Neural cell (in vitro differentiated cells): ENCODE results near the gene DNAH3. TPM values are rescaled to one million over a fixed set of nuclear protein-coding genes. Genes with fewer than 3 reads are reported as not detected.

Experiments
- H2AFZ ChIP-seq: fragments of 200-600, 300-800 bp; sonication (generic), shearing (Covaris generic); 2 replicates; pipeline ENCODE4 v1.6.0; 2014; ENCODE audit warnings: low read depth, mild to moderate bottlenecking, antibody characterized with exemption, low read length, moderate library complexity
- H3F3A ChIP-seq: fragments of 200-600 bp; shearing (Covaris generic); 2 replicates; pipeline ENCODE4 v1.6.1; 2016; ENCODE audit warnings: mild to moderate bottlenecking, moderate library complexity, mixed read lengths, antibody characterized with exemption, low read length; ENCODE audit not compliant: insufficient read depth, poor library complexity, severe bottlenecking
- H3K27ac ChIP-seq: fragments of 200-600, 300-800 bp; sonication (generic), shearing (Covaris generic); 2 replicates; pipeline ENCODE4 v1.5.1; 2014; ENCODE audit warnings: mild to moderate bottlenecking, low read length, moderate library complexity
- H3K27me3 ChIP-seq: fragments of 300-800, 200-600 bp; sonication (generic), shearing (Covaris generic); 2 replicates; pipeline ENCODE4 v1.6.0; 2014; ENCODE audit warnings: mild to moderate bottlenecking, low read depth, low read length, moderate library complexity; ENCODE audit not compliant: insufficient read depth
- H3K36me3 ChIP-seq: fragments of 300-800, 200-600 bp; sonication (generic), shearing (Covaris generic); 2 replicates; pipeline ENCODE4 v1.5.1; 2014; ENCODE audit warnings: mild to moderate bottlenecking, antibody characterized with exemption, low read length, moderate library complexity; ENCODE audit not compliant: insufficient read depth
- H3K4me2 ChIP-seq: fragments of 300-800, 200-600 bp; sonication (generic), shearing (Covaris generic); 2 replicates; pipeline ENCODE4 v1.6.0; 2014; ENCODE audit warnings: mild to moderate bottlenecking, low read length
- H3K4me3 ChIP-seq: fragments of 300-800, 200-600 bp; sonication (generic), shearing (Covaris generic); 2 replicates; pipeline ENCODE4 v1.5.1; 2014; ENCODE audit warnings: mild to moderate bottlenecking, low read length, moderate library complexity
- H3K79me2 ChIP-seq: fragments of 200-600 bp; shearing (Covaris generic); replicated peaks from 2 replicates; pipeline ENCODE4 v1.6.0; 2014; ENCODE audit warnings: mild to moderate bottlenecking, low read length, moderate library complexity; ENCODE audit not compliant: insufficient read depth
- H3K9ac ChIP-seq: fragments of 300-800, 200-600 bp; sonication (generic), shearing (Covaris generic); 2 replicates; pipeline ENCODE4 v1.6.1; 2016; ENCODE audit warnings: mild to moderate bottlenecking, low read length, mixed read lengths
- H3K9me2 ChIP-seq: fragments of 200-600 bp; shearing (Covaris generic); 2 replicates; pipeline ENCODE4 v1.6.1; 2016; ENCODE audit warnings: mild to moderate bottlenecking, low read length, mixed read lengths; ENCODE audit not compliant: insufficient read depth
- H3K9me3 ChIP-seq: fragments of 200-600, 300-800 bp; sonication (generic), shearing (Covaris generic); 2 replicates; pipeline ENCODE4 v1.6.1; 2016; ENCODE audit warnings: mild to moderate bottlenecking, mixed run types, low read length, moderate library complexity, mixed read lengths
- H4K20me1 ChIP-seq: fragments of 200-600 bp; shearing (Covaris generic); 2 replicates; pipeline ENCODE4 v1.6.1; 2016; ENCODE audit warnings: mild to moderate bottlenecking, mixed run types; ENCODE audit not compliant: insufficient read depth
- CTCF ChIP-seq: fragments of 450-650 bp; IDR thresholded peaks from 2 replicates; pipeline ENCODE4 v1.5.1; 2014; ENCODE audit warnings: antibody characterized with exemption, mild to moderate bottlenecking, moderate library complexity; ENCODE audit not compliant: poor library complexity, severe bottlenecking
- EP300 ChIP-seq: fragments of 450-650 bp; conservative IDR thresholded peaks from 2 replicates; pipeline ENCODE4 v1.6.1; 2014; ENCODE audit warnings: antibody characterized with exemption, mild to moderate bottlenecking, moderate library complexity; ENCODE audit not compliant: poor library complexity, severe bottlenecking
- EZH2 ChIP-seq: fragments of 200-600, 300-800 bp; shearing (Covaris generic), sonication (generic); IDR thresholded peaks from 2 replicates; pipeline ENCODE4 v1.6.1; 2014; ENCODE audit warnings: antibody characterized with exemption, low read length, borderline replicate concordance, mild to moderate bottlenecking; ENCODE audit not compliant: insufficient read depth, poor library complexity, severe bottlenecking
- MXI1 ChIP-seq: fragments of 450-650 bp; conservative IDR thresholded peaks from 2 replicates; pipeline ENCODE4 v1.6.1; 2014; ENCODE audit warnings: antibody characterized with exemption, mild to moderate bottlenecking; ENCODE audit not compliant: poor library complexity, severe bottlenecking
- POLR2AphosphoS5 ChIP-seq: IDR thresholded peaks from 2 replicates; pipeline ENCODE4 v1.6.1; 2012
- RAD21 ChIP-seq: fragments of 450-650 bp; conservative IDR thresholded peaks from 2 replicates; pipeline ENCODE4 v1.6.1; 2014; ENCODE audit warnings: antibody characterized with exemption, mild to moderate bottlenecking, moderate library complexity
- REST ChIP-seq: IDR thresholded peaks from 2 replicates; pipeline ENCODE4 v1.6.1; 2012; ENCODE audit warnings: borderline replicate concordance
- SMC3 ChIP-seq: fragments of 450-650 bp; conservative IDR thresholded peaks from 2 replicates; pipeline ENCODE4 v1.6.1; 2014; ENCODE audit warnings: antibody characterized with exemption, mild to moderate bottlenecking, moderate library complexity; ENCODE audit not compliant: poor library complexity
- TAF1 ChIP-seq: IDR thresholded peaks from 2 replicates; pipeline ENCODE4 v1.6.1; 2012; ENCODE audit warnings: low read depth
- polyA plus RNA-seq: library from polyadenylated mRNA; depleted of rRNA; stranded (reverse); fragments of >200 nt; gene quantifications from 2 replicates; pipeline ENCODE4 v1.2.3, GENCODE V29; 2014

Gene DNAH3
- polyA plus RNA-seq, 1 donor from 2014 or later = 0.06 TPM

- Histone ChIP-seq H3K79me2 (peaks cover 54% of the 10 kb centered on the region), H2AFZ (no peak overlapping the region), H3K9ac (no peak overlapping the region), H3F3A (no peaks in the 10 kb centered on the region), H3K27me3 (no peaks in the 10 kb centered on the region), H3K27ac (no peak overlapping the region), H3K9me2 (no peaks in the 10 kb centered on the region), H3K4me3 (no peak overlapping the region), H3K4me2 (no peak overlapping the region), H3K9me3 (no peaks in the 10 kb centered on the region), H3K36me3 (no peaks in the 10 kb centered on the region), H4K20me1 (no peaks in the 10 kb centered on the region)
- TF ChIP-seq REST = no peak
- TF ChIP-seq EP300 = no peak
- no peak for TF ChIP-seq SMC3
- no peak for TF ChIP-seq CTCF
- no peak for TF ChIP-seq TAF1
- no peak for TF ChIP-seq RAD21
- TF ChIP-seq POLR2AphosphoS5 = no peak
- TF ChIP-seq MXI1 = no peak
- no peak for TF ChIP-seq EZH2
Measured at GRCh38 chr16:20894388-20894787, 256.3 kb downstream of the DNAH3 start.

- H3K9me3 ChIP-seq = no peaks in the 10 kb centered on the region
- no peaks in the 10 kb centered on the region for H3K27me3 ChIP-seq
- H3K4me2 ChIP-seq = no peak overlapping the region
- no peak overlapping the region for H3K27ac ChIP-seq
- H2AFZ ChIP-seq = no peak overlapping the region
- peaks cover 26% of the 10 kb centered on the region for H3K79me2 ChIP-seq
- no peaks in the 10 kb centered on the region for H3K9me2 ChIP-seq
- H4K20me1 ChIP-seq = no peaks in the 10 kb centered on the region
- no peaks in the 10 kb centered on the region for H3F3A ChIP-seq
- no peak for TF ChIP-seq REST
- no peak for TF ChIP-seq RAD21
- TF ChIP-seq CTCF = no peak
- no peak for TF ChIP-seq SMC3
- no peak for TF ChIP-seq POLR2AphosphoS5
- no peak overlapping the region for H3K4me3 ChIP-seq
- no peak overlapping the region for H3K9ac ChIP-seq
- H3K36me3 ChIP-seq = no peaks in the 10 kb centered on the region
Measured at GRCh38 chr16:20889625-20890275, 260.9 kb downstream of the DNAH3 start.
